HCT116 (cell line): ENCODE measurements around the gene BNC2. TPM values are rescaled to one million over a fixed set of nuclear protein-coding genes. Genes with fewer than 3 reads are reported as not detected.

Experiments
- ATAC-seq: fragments of 200-7000 bp; cut with Tn5 transposase; 2 replicates; pipeline ENCODE4 v1.9.1; 2020; ENCODE audit warnings: mild to moderate bottlenecking, moderate library complexity
- BruUV-seq: library from RNA; stranded (reverse); fragments of 400-500 nt; replicated peaks from 2 replicates; lab custom pipeline; 2021; lab: Mats Ljungman, UMichigan
- CTCF ChIA-PET: fragments of 300-600 bp; sonication (Branson Sonifier 250); formaldehyde crosslinking; loops from one replicate; lab custom pipeline; 2021; ENCODE audit warnings: antibody characterized with exemption; lab: Charles Lee
- POLR2A ChIA-PET: fragments of 300-600, 350-600 bp; sonication (Branson Sonifier 250); formaldehyde crosslinking; loops from one replicate; lab custom pipeline; 2021; ENCODE audit warnings: antibody characterized with exemption; lab: Charles Lee
- RAD21 ChIA-PET, 2 experiments: fragments of 300-600 bp; sonication (Branson Sonifier 250); formaldehyde crosslinking; loops; one replicate each; lab custom pipeline; 2023; ENCODE audit warnings: low total read pairs in 2 of 2; ENCODE audit not compliant: uncharacterized antibody in 2 of 2, unreplicated experiment in 2 of 2, low non-redundant PET in 1 of 2; lab: Charles Lee
- DNase-seq: peaks from one replicate; pipeline ENCODE4 v3.0.0-alpha.2; 2010; ENCODE audit warnings: low read depth, low spot score
- H2AFZ ChIP-seq: fragments of 200-600 bp; shearing (Covaris generic), sonication (generic); 2 replicates; pipeline ENCODE4 v1.6.1; 2017; ENCODE audit warnings: low read depth, mixed run types, mixed read lengths, antibody characterized with exemption, low read length; ENCODE audit not compliant: poor library complexity, severe bottlenecking
- H3K27ac ChIP-seq: 2 replicates; pipeline ENCODE4 v1.5.1; 2012; ENCODE audit warnings: low read depth, low read length
- H3K27me3 ChIP-seq: fragments of 200-600 bp; sonication (generic); 2 replicates; pipeline ENCODE4 v1.6.1; 2016; ENCODE audit warnings: mixed run types, low read length, mixed read lengths; ENCODE audit not compliant: insufficient read depth
- H3K36me3 ChIP-seq, 2 experiments: fragments of 200-500 bp in 1 of 2; fragments of 200-600 bp in 1 of 2; sonication (Bioruptor generic) in 1 of 2; sonication (generic) in 1 of 2; 2 replicates each; pipeline versions ENCODE4 v1.5.1 to v1.6.1; 2014 to 2016; ENCODE audit warnings: low read length in 2 of 2, inconsistent platforms in 1 of 2, mixed read lengths in 1 of 2, mixed run types in 1 of 2; ENCODE audit not compliant: insufficient read depth in 2 of 2, control insufficient read depth in 1 of 2
- H3K4me1 ChIP-seq, 2 experiments: fragments of 200-600 bp in 1 of 2; sonication (generic) in 1 of 2; 2 replicates each; pipeline versions ENCODE4 v1.5.1 to v1.6.1; 2012 to 2017; ENCODE audit warnings: low read length in 2 of 2, inconsistent platforms in 1 of 2, mild to moderate bottlenecking in 1 of 2, mixed read lengths in 1 of 2, mixed run types in 1 of 2, moderate library complexity in 1 of 2; ENCODE audit not compliant: insufficient read depth in 2 of 2, control insufficient read depth in 1 of 2
- H3K4me2 ChIP-seq: fragments of 200-600 bp; sonication (generic); 2 replicates; pipeline ENCODE4 v1.6.1; 2017; ENCODE audit warnings: mixed run types, low read length, mixed read lengths
- H3K4me3 ChIP-seq, 2 experiments: fragments of 200-600 bp in 1 of 2; sonication (generic) in 1 of 2; replicated peaks in 1 of 2; 2 replicates each; pipeline ENCODE4 v1.5.1; 2011 to 2016; ENCODE audit warnings: low read length in 2 of 2, control low read depth in 1 of 2, low read depth in 1 of 2, mild to moderate bottlenecking in 1 of 2, mixed read lengths in 1 of 2, mixed run types in 1 of 2
- H3K79me2 ChIP-seq: fragments of 200-600 bp; sonication (generic); 2 replicates; pipeline ENCODE4 v1.6.1; 2017; ENCODE audit warnings: mild to moderate bottlenecking, mixed run types, low read length, moderate library complexity, mixed read lengths; ENCODE audit not compliant: insufficient read depth
- H3K9ac ChIP-seq: fragments of 200-600 bp; sonication (generic); 2 replicates; pipeline ENCODE4 v1.6.1; 2016; ENCODE audit warnings: low read length, mixed read lengths
- H3K9me2 ChIP-seq: fragments of 200-600 bp; sonication (generic), shearing (Covaris generic); 2 replicates; pipeline ENCODE4 v1.6.1; 2017; ENCODE audit warnings: mixed run types, mild to moderate bottlenecking, moderate library complexity; ENCODE audit not compliant: insufficient read depth
- H3K9me3 ChIP-seq, 2 experiments: fragments of 200-500 bp in 1 of 2; fragments of 200-600 bp in 1 of 2; sonication (Bioruptor generic) in 1 of 2; sonication (generic) in 1 of 2; 2 replicates each; pipeline ENCODE4 v1.6.1; 2014 to 2017; ENCODE audit warnings: low read length in 2 of 2, mixed read lengths in 2 of 2, inconsistent platforms in 1 of 2, low read depth in 1 of 2, mild to moderate bottlenecking in 1 of 2, mixed run types in 1 of 2, moderate library complexity in 1 of 2; ENCODE audit not compliant: control insufficient read depth in 1 of 2, insufficient read depth in 1 of 2
- H4K20me1 ChIP-seq: fragments of 200-600 bp; sonication (generic), shearing (Covaris generic); 2 replicates; pipeline ENCODE4 v1.6.1; 2017; ENCODE audit warnings: mixed run types, mild to moderate bottlenecking, moderate library complexity; ENCODE audit not compliant: insufficient read depth
- CBX3 ChIP-seq: IDR thresholded peaks from 2 replicates; pipeline ENCODE4 v1.6.1; 2012; ENCODE audit warnings: low read depth
- CEBPB ChIP-seq: IDR thresholded peaks from 2 replicates; pipeline ENCODE4 v1.6.1; 2012; ENCODE audit warnings: low read depth
- CTCF ChIP-seq, 3 experiments: fragments of 200-600 bp in 1 of 3; sonication (generic) in 1 of 3; IDR thresholded peaks in 2 of 3; conservative IDR thresholded peaks in 1 of 3; 2 replicates each; pipeline ENCODE4 v1.5.1; 2012 to 2017; ENCODE audit warnings: low read depth in 2 of 3, low read length in 2 of 3, antibody characterized with exemption in 1 of 3, borderline replicate concordance in 1 of 3, control low read depth in 1 of 3, mild to moderate bottlenecking in 1 of 3, mixed read lengths in 1 of 3, mixed run types in 1 of 3, moderate library complexity in 1 of 3; ENCODE audit not compliant: insufficient read depth in 1 of 3
- ELF1 ChIP-seq: IDR thresholded peaks from 2 replicates; pipeline ENCODE4 v1.6.1; 2012; ENCODE audit warnings: low read depth, borderline replicate concordance
- EZH2 ChIP-seq: fragments of 200-600 bp; sonication (generic); IDR thresholded peaks from 2 replicates; pipeline ENCODE4 v1.6.1; 2017; ENCODE audit warnings: antibody characterized with exemption, mixed run types
- POLR2A ChIP-seq: IDR thresholded peaks from 2 replicates; pipeline ENCODE4 v1.7.0; 2011; ENCODE audit warnings: borderline replicate concordance; ENCODE audit not compliant: insufficient read depth, insufficient read length; ENCODE audit errors: extremely low read depth
- REST ChIP-seq: IDR thresholded peaks from 2 replicates; pipeline ENCODE4 v1.6.1; 2012; ENCODE audit warnings: low read depth
- SIN3A ChIP-seq: IDR thresholded peaks from 2 replicates; pipeline ENCODE4 v1.6.1; 2012; ENCODE audit warnings: low read depth
- ZNF274 ChIP-seq: fragments of 200-500 bp; sonication (Bioruptor generic); IDR thresholded peaks from 2 replicates; pipeline ENCODE4 v1.6.1; 2014; ENCODE audit warnings: mild to moderate bottlenecking, low read depth, low read length, inconsistent platforms
- intact Hi-C: fragments of 100-400 bp; cut with micrococcal nuclease; formaldehyde crosslinking; loops from 2 replicates; pipeline ENCODE4 v1.10.0; 2022
- total RNA-seq: library from RNA; stranded (reverse); gene quantifications from one replicate; pipeline ENCODE4 v1.2.1, GENCODE V29; 2021; ENCODE audit not compliant: unreplicated experiment
- TF ChIP-seq, protein P1 (sequence below): IDR thresholded peaks from 2 replicates; pipeline ENCODE4 v1.6.1; 2011; ENCODE audit warnings: mild to moderate bottlenecking, low read length, moderate library complexity; ENCODE audit not compliant: insufficient replicate concordance; ENCODE audit errors: extremely low read depth
- TF ChIP-seq, protein P2 (sequence below): IDR thresholded peaks from 2 replicates; pipeline ENCODE4 v1.6.1; 2012

The BNC2 gene
- total RNA-seq, 1 experiment from 2014 or later = 0.37 TPM

- no peaks in the 10 kb centered on the region for H3K9me3 ChIP-seq
- DNase-seq = no peak
- no peaks in the 10 kb centered on the region for H3K36me3 ChIP-seq
- peaks cover 7% of the 10 kb centered on the region; the same call in 1 of the 2 replicates for H3K27me3 ChIP-seq
- no peak overlapping the region for H3K4me2 ChIP-seq
- ChIA-PET RAD21 (no interaction called here), POLR2A (no interaction called here), CTCF (no interaction called here)
- no peak overlapping the region for H3K27ac ChIP-seq
- no peaks in the 10 kb centered on the region for H3K9me2 ChIP-seq
- H3K9ac ChIP-seq = no peak overlapping the region
- no peak overlapping the region for H2AFZ ChIP-seq
- intact Hi-C loops = no loop called here
- no peaks in the 10 kb centered on the region for H4K20me1 ChIP-seq
- H3K4me1 ChIP-seq = no peaks in the 10 kb centered on the region
- TF ChIP-seq CBX3 = no peak
- no peak for TF ChIP-seq CEBPB
- no peak for TF ChIP-seq ELF1
- TF ChIP-seq SIN3A = no peak
- no peak for TF ChIP-seq CTCF (IDR thresholded peaks at IDR 0.05 in 2 of 3, conservative IDR thresholded peaks at IDR 0.05 in 1 of 3; ENCODE audit: borderline replicate concordance in 1 of 3, insufficient read depth in 1 of 3, low read depth in 2 of 3, low read length in 2 of 3)
- TF ChIP-seq, protein P1, sequence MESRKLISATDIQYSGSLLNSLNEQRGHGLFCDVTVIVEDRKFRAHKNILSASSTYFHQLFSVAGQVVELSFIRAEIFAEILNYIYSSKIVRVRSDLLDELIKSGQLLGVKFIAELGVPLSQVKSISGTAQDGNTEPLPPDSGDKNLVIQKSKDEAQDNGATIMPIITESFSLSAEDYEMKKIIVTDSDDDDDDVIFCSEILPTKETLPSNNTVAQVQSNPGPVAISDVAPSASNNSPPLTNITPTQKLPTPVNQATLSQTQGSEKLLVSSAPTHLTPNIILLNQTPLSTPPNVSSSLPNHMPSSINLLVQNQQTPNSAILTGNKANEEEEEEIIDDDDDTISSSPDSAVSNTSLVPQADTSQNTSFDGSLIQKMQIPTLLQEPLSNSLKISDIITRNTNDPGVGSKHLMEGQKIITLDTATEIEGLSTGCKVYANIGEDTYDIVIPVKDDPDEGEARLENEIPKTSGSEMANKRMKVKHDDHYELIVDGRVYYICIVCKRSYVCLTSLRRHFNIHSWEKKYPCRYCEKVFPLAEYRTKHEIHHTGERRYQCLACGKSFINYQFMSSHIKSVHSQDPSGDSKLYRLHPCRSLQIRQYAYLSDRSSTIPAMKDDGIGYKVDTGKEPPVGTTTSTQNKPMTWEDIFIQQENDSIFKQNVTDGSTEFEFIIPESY = no peak
- TF ChIP-seq EZH2 = no peak
- TF ChIP-seq, protein P2, sequence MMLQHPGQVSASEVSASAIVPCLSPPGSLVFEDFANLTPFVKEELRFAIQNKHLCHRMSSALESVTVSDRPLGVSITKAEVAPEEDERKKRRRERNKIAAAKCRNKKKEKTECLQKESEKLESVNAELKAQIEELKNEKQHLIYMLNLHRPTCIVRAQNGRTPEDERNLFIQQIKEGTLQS = no peak
- TF ChIP-seq ZNF274 = no peak
- no peak for TF ChIP-seq POLR2A
- TF ChIP-seq REST = no peak
- ATAC-seq = no peak
- no TSS peak for BruUV-seq
- no peaks in the 10 kb centered on the region for H3K79me2 ChIP-seq
- no peak overlapping the region for H3K4me3 ChIP-seq
Measured at GRCh38 chr9:16661816-16662215, 208.7 kb downstream of the BNC2 start.
